ENCODE results near the gene ITGA7.

The ITGA7 gene

GRCh38 chr12:55713721-55714120 lies 6.0 kb upstream of the ITGA7 start:
- peaks cover 38% of the 10 kb centered on the region for H3K4me1 Mint-ChIP-seq
- no peaks in the 10 kb centered on the region for H3K9me3 Mint-ChIP-seq
- TF ChIP-seq, protein P1, sequence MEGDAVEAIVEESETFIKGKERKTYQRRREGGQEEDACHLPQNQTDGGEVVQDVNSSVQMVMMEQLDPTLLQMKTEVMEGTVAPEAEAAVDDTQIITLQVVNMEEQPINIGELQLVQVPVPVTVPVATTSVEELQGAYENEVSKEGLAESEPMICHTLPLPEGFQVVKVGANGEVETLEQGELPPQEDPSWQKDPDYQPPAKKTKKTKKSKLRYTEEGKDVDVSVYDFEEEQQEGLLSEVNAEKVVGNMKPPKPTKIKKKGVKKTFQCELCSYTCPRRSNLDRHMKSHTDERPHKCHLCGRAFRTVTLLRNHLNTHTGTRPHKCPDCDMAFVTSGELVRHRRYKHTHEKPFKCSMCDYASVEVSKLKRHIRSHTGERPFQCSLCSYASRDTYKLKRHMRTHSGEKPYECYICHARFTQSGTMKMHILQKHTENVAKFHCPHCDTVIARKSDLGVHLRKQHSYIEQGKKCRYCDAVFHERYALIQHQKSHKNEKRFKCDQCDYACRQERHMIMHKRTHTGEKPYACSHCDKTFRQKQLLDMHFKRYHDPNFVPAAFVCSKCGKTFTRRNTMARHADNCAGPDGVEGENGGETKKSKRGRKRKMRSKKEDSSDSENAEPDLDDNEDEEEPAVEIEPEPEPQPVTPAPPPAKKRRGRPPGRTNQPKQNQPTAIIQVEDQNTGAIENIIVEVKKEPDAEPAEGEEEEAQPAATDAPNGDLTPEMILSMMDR (IDR thresholded peaks at IDR 0.05) = no peak
- peaks cover 48% of the 10 kb centered on the region for H3K27me3 Mint-ChIP-seq (ENCODE audit: low read depth, poor library complexity)
- H3K4me3 Mint-ChIP-seq = no peak overlapping the region
- H3K27ac Mint-ChIP-seq = no peak overlapping the region
- H3K36me3 Mint-ChIP-seq (ENCODE audit: low read depth) = no peaks in the 10 kb centered on the region
- DNase-seq = no peak

DNA sequence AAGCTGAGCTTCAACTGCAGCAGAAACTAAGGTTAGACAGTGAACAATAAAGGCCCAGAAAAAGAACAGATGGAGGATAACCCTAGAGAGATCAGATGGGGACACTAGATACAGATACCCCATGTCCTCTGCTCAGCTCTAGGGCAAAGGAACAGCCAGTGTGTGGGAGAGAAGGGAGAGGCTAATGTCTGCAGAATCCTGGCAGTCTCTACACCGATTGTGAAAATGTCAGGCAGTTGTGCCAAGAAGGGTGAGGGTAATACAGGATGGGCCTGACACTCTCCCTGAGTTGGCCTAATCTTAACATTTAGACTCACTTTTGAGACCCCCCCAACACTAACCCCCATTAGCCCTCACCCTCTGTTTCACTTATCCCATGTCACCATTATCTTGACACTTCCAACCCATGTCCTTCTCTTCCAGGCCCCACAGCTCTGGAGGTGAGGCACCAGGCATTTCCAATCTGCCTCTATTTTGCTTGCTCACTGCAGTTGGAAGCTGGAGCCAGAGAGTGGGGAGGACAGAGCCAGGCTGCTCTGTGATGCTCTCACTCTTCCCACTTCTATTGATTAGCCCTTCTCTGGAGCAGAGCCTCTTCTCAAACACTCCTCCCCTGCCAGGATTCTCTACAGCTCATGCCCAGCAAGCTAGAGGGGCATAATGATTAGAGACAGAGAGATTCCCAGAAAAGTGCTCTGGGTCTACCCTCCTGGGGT lies 5.2 kb upstream of the ITGA7 start:
- no peak for DNase-seq
- Mint-ChIP-seq H3K36me3 (ENCODE audit: low read depth) (no peaks in the 10 kb centered on the region), H3K27ac (peak overlapping the region; percentile 11), H3K9me3 (no peaks in the 10 kb centered on the region), H3K4me1 (peaks cover 38% of the 10 kb centered on the region), H3K4me3 (no peak overlapping the region), H3K27me3 (ENCODE audit: low read depth, poor library complexity) (peaks cover 54% of the 10 kb centered on the region)
- TF ChIP-seq, protein P1 (IDR thresholded peaks at IDR 0.05) = no peak

DNA sequence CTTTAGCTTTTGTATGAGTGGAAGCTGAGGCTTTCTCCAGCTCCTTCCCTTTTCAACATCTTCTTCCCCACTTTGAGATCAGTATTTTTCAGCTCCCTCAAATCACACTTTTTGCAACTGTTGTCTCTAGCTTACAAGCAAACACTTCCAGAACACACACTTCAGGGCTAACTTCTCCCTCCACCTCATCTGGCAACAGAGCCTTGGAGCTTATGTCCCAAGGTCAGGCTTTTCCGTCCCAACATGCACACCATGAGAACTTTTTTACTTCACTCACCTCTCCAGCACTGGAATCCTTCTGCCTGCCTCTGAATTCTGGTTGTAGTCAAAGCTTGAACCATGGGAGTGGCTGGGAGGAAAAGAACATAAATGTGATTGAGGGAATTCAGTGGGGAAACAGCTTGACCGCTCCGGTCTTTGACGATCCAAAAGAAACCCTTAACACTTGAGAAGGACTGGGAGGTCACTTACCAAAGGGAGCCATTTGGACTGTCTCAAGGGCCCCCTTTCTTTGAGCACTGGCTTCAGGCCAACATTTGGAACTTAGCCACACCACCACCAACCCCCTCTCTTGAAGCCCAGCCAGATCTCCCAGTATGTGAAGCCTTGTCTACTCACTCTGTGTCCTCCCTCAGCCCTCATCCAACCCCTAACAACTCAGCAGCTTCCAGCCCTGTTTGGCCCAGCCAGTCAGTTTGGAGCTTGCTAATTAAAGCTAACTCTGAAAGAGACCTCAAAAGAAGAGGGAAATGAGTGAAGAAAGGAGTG lies 4.3 kb upstream of the ITGA7 start:
- H3K27ac Mint-ChIP-seq = no peak overlapping the region
- no peaks in the 10 kb centered on the region for H3K36me3 Mint-ChIP-seq (ENCODE audit: low read depth)
- no peaks in the 10 kb centered on the region for H3K9me3 Mint-ChIP-seq
- H3K27me3 Mint-ChIP-seq (ENCODE audit: low read depth, poor library complexity) = peaks cover 59% of the 10 kb centered on the region
- no peak for DNase-seq
- TF ChIP-seq, protein P1 (IDR thresholded peaks at IDR 0.05) = no peak
- peaks cover 34% of the 10 kb centered on the region for H3K4me1 Mint-ChIP-seq
- no peak overlapping the region for H3K4me3 Mint-ChIP-seq

GRCh38 chr12:55708695-55709233 lies 1.1 kb upstream of the ITGA7 start:
- no peak overlapping the region for H3K27ac Mint-ChIP-seq
- H3K4me3 Mint-ChIP-seq = peak overlapping the region; percentile 86
- peaks cover 63% of the 10 kb centered on the region for H3K27me3 Mint-ChIP-seq (ENCODE audit: low read depth, poor library complexity)

DNA sequence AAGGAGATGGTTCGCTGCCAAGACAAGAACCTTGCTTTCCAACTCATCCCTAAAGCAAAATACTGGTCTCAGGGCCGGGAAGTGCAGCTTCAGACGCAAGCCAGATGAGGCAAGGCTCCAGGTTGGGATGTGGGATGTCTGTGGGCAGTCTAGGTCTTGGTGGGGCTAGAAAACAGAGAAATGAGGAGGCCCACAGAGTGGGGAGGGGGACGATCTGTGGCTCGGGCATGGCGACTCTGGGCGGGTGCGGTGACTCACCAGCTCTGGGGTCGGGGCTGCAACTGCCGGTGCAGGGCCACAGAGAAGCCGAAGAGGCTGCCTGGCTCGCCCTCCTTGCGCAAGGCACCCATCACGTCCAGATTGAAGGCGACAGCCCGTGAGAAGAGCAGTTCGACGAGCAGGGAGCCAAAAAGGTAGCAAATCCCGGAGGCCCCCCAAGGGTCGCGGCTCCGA lies 459 bp downstream of the ITGA7 start:
- peak overlapping the region; percentile 86 for H3K4me3 Mint-ChIP-seq
- DNase-seq = peak; percentile 37
- H3K27ac Mint-ChIP-seq = no peak overlapping the region
- no peaks in the 10 kb centered on the region for H3K36me3 Mint-ChIP-seq (ENCODE audit: low read depth)
- H3K4me1 Mint-ChIP-seq = peaks cover 42% of the 10 kb centered on the region
- peaks cover 54% of the 10 kb centered on the region for H3K27me3 Mint-ChIP-seq (ENCODE audit: low read depth, poor library complexity)
- no peaks in the 10 kb centered on the region for H3K9me3 Mint-ChIP-seq
- TF ChIP-seq, protein P1 (IDR thresholded peaks at IDR 0.05) = no peak

More at GRCh38 chr12:55708695-55709233, 1.1 kb upstream of the ITGA7 start:
- Mint-ChIP-seq H3K9me3 (no peaks in the 10 kb centered on the region), H3K36me3 (ENCODE audit: low read depth) (no peaks in the 10 kb centered on the region), H3K4me1 (peaks cover 42% of the 10 kb centered on the region)
- TF ChIP-seq, protein P1 (IDR thresholded peaks at IDR 0.05) = no peak
- no peak for DNase-seq
